ENCODE measurements around the gene USE1. TPM values are rescaled to one million over a fixed set of nuclear protein-coding genes. Genes with fewer than 3 reads are reported as not detected.

USE1 gene
- polyA plus RNA-seq, 12 donors: 20.9 to 44.3 (median 25.3) TPM; not detected in 1

- DNase-seq: peak; percentile 76
Measured at GRCh38 chr19:17235300-17235970, 20.3 kb downstream of the USE1 start.

- DNase-seq: no peak
Measured at GRCh38 chr19:17235971-17236777, 21.0 kb downstream of the USE1 start.

- no peak for DNase-seq
Measured at GRCh38 chr19:17236811-17237543, 21.8 kb downstream of the USE1 start.

- no peak for DNase-seq
Measured at GRCh38 chr19:17237747-17238706, 22.9 kb downstream of the USE1 start.

- no peak for DNase-seq
Measured at GRCh38 chr19:17240062-17240752, 25.1 kb downstream of the USE1 start.

DNA sequence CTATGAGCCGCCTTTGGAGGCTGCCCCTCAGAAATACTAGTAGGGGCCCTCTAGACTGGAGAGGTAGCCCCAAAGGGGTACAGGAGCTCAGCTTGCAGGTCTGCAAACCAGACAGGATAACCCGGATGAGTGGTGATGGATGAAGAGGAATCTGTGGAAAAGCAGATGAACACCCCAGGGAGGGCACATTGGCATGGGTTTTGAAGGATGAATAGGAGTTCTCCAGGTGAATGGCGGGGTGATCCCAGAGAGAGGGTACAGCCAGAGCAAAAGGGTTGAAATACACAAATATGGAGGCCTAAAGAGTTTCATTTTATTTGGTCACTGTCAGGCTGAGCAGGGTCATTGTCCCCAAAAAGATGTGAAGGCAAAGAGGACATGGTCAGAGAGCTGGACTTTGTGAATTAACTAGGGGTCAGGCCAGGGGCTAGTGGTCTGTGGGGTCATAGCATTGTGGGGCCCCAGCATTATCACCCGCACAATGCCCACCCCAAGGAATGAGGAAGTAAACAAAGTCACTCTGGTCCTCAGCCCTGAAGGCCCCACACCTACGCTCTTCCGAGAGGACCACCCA is 25.8 kb downstream of the USE1 start:
- DNase-seq: no peak

DNA sequence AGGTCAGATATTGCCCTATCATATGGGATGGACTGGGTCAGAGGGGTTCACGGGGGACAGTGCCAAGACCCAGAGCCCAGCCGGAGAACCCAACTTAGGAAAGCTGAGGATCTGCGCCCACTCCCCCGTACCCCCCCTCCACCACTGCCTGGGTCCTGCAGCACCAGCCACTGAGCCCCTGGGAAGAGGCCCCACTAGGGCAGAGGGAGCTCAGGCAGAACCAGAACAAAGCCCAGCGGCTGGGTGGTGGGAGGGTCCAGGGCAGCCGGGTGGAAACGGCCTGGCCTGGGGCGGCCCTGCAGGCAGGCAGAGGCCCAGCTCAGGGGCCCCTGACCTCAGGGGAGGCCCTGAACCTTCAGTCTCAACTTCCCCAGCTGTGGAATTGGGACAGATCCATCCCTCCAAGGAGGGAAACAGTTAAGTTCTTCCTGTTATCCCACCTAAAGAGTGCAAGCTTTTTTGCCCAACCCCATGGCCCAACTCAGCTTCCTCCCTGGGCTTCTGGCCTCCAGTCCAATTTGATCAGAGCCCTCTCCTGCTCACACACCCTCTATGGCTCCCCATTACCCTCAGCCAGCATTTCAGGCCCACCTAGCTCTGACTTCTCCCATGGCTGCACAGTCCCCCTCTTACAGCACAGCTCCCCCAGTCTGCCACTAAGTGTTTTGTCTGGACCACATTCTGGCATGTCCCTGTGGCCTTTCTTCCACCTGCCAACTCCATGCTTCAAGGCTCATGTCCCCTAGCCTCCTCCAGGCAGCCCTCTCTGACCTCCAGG is 27.5 kb downstream of the USE1 start:
- DNase-seq: no peak

DNA sequence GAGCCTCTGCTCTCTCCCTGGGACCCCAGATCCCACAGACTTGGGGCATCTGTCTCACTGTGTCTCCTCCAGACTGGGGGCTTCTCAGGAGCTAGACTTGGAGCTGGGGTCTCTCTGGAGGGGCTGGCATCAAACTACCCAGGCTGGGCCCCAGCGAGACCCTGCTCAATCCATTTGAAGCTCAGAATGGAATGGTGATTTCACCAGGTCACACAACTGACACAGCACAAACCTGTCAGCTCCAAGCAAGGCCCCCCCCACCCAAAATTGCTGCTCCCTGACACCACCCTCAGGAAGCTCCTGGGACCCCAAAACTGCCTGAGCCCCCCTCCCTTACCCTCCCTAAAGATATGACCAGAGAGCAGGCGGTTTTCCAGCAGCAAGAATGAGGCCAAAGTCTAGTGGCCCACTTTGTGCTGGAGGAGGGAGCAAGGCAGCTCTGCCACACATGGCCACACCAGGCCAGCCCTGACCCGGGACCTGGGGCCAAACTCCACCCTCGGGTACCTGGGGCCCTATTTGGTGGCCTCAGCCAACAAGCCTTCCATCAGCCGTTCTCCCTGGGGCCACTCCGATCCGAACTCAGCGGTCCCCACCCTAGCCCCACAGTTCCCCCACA is 28.2 kb downstream of the USE1 start:
- no peak for DNase-seq

DNA sequence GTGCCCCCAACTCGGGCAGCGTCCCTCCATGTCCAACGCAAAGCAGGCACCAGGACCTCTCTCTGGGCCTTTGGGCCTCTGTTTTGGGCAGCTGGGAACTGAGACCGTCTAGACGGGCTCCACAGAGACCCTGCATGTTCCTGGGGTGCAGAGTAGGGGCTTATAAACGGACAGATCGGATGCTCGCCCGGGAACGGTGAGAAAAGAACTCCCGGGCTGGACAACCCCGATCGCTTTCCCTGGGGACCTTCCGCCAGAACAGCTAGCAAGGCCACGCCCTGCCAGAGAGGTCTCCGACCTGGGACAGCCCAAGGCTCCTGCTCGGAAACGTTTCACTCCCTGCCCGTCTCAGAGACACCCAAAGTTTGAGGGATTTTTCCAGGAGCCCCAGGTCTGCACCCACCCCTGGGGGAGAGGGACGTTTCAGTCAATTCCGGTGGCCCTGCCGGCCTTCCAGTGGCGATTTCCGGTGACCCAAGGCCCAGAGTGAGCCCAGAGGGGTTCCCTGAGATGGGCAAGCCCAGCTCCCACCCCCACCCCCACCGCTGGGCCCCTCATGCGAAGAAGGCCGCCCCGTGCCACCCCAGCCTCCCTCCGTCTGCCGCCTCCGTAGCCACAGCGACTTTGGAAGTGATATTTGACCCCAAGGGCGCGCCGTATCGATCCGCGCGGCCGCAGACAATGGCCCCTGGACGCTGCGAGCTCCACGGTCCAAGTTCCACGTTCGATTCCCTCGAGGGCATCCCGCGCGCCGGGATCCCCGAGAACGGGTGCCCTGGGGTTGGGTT is 28.9 kb downstream of the USE1 start:
- DNase-seq: no peak

- DNase-seq: no peak
Measured at GRCh38 chr19:17244618-17245534, 29.7 kb downstream of the USE1 start.

DNA sequence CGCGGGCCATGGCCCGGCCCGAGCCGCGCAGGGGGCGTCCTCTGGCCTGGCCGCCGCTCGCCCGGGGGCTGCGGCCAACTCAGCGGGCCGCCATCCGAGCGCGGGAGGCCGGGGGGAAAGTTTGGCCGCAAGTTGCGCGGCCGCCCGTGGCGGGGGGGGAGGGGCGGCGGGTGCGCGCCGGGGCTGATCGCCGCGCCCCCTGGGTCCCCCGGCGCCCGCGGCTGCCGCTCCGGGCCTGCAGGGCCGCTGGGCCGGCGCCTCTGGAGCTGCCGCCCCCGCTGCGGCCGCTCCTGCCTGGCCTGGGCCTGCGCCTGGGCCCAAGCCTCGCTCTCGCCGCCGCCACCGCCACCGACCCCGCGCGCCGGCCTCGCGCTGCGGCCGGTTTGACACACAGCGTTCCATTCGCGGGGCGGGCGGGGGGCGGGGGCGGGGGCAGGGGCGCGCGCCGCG is 30.4 kb downstream of the USE1 start, which contains the start of gene NR2F6:
Gene NR2F6, minus strand, starts transcription at position 385 of the 450 bp plus-strand sequence. CDS start 699 bp downstream, outside the sequence.
- DNase-seq: no peak

DNA sequence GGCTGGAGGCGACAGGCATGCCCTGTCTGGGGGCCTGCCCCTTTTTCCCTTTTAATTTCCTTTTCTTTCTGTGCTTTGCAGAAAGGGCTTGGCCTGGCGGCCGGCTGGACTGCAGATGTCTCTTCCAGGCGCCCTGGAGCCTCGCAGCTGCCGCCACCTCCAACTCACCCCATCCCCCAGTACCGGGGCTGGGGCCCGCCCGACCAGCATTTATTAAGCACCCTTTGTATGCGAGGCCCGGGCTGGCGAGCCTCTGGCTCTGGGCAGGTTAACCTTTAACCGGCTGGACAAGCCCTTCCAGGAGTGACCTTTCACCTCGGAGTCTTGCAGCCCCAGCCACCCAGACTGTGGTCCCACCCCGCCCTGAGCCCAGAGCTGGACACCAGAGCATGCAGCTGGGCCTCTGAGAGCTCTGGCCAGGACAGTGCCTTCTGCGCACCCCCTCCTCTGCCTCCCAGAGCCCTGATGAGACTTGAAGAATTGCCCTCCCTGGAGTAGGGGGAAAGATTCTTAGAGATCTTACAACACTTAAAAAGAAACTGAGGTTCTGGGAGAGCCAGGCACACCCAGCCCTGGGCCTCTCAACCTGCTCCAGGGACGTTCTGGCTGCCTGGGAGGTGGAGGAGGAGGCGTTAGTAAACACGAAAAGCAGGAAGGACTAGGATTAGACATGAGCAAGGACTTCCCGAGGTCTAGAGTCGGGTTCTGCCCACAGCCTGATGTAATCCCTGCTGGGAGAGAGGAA is 31.7 kb downstream of the USE1 start:
- peak; percentile 75 for DNase-seq

- DNase-seq: no peak
Measured at GRCh38 chr19:17248011-17248776, 33.0 kb downstream of the USE1 start.

- no peak for DNase-seq
Measured at GRCh38 chr19:17249887-17250548, 34.9 kb downstream of the USE1 start.

DNA sequence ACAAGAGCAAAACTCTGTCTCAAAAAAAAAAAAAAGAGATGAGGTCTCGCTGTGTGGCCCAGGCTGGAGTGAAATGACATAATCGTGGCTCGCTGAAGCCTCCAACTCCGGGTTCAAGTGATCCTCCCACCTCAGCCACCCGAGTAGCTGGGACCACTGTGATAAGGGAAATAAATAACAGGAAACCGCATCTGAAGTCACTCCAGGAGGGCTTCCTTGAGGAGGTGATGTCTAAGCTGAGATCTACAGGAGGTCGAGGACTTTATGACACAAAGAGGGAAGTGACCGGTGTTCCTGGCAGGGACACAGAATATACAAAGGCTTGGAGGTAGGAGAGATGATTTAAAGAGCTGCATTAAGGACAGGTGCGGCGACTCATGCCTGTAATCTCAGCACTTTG is 39.5 kb downstream of the USE1 start:
- no peak for DNase-seq
